ENCODE results near the gene GLIS2. TPM values are rescaled to one million over a fixed set of nuclear protein-coding genes. Genes with fewer than 3 reads are reported as not detected.

GLIS2 gene
- total RNA-seq, 1 experiment from 2014 or later: 0.71 TPM

- Histone ChIP-seq H3K4me3 (peak overlapping the region; percentile 44), H3K27me3 (replicated peaks) (no peaks in the 10 kb centered on the region), H3K4me1 (replicated peaks) (peaks cover 25% of the 10 kb centered on the region), H3K9me3 (replicated peaks) (peaks cover 4% of the 10 kb centered on the region; the same call in 1 of the 2 replicates), H3K36me3 (peaks cover 10% of the 10 kb centered on the region; the same call in 1 of the 2 replicates), H3K27ac (peak overlapping the region; percentile 67)
- peak; percentile 97 to 99 for DNase-seq (ENCODE audit: low read depth in 1 of 2, low spot score in 2 of 2)
Observed at GRCh38 chr16:4307215-4308037, 8.4 kb upstream of the GLIS2 start.

DNA sequence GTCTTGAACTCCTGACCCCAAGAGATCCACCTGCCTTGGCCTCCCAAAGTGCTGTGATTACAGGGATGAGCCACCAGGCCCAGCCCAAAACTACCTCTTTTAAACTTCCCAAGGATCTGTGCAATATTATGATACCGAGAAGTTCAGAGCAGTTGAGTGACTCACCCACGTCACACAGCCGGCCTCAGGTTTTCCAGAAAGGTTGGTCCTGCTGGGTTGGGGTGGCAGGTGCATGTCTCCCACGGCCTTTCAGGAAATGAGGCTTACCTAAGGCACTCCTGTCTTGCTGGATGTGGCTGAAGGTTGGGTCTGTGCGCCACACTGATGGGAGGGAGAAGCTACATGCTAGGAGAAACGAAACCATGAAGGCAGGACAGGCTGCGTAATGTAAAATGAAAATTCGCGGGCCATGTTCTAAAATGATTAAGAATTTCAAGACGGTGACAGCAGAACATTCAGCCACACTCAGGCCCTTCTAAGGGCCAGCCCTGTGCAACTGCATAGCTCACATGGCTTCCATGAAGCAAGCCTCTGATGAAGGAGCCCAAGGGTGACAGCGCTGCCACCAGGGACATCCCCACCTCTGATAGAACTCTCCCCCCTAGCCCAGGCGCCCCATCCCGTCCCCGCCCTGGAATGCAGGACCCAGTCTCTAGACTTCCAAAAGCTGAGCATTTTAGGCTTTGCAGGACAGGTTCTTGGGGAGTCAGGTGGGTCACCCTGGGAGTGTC lies 6.6 kb upstream of the GLIS2 start:
- Histone ChIP-seq H3K4me1 (replicated peaks) (peaks cover 25% of the 10 kb centered on the region), H3K36me3 (peaks cover 10% of the 10 kb centered on the region; the same call in 1 of the 2 replicates), H3K4me3 (no peak overlapping the region), H3K9me3 (replicated peaks) (peaks cover 4% of the 10 kb centered on the region; the same call in 1 of the 2 replicates), H3K27ac (no peak overlapping the region), H3K27me3 (replicated peaks) (no peaks in the 10 kb centered on the region)
- no peak for DNase-seq (ENCODE audit: low read depth in 1 of 2, low spot score in 2 of 2)

DNA sequence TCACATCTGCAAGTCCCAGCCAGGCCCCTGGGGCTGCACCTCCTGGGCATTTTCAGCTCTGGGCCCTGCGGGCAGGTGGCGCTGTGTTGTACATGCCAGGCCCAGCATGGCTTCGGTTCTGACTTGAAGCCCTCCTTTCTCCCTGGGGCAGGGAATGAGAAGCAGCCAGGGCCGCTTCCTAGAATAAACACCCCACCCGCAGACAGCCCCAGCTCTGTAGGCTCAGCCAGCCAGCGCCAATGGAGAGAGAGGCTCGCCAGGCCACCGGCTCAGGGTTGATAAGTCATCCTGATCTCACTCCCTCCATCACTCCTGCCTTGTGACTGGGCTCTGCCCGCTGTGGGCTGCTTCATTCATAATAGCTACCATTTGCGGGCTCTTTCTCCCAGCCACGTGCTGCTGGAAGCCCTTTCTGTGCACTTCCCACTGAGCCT lies 6.0 kb upstream of the GLIS2 start:
- DNase-seq (ENCODE audit: low read depth in 1 of 2, low spot score in 2 of 2): peak; percentile 91 to 96
- Histone ChIP-seq H3K27ac (peak overlapping the region; percentile 13; the same call in 1 of the 2 replicates), H3K27me3 (replicated peaks) (no peaks in the 10 kb centered on the region), H3K36me3 (peaks cover 10% of the 10 kb centered on the region; the same call in 1 of the 2 replicates), H3K4me1 (replicated peaks) (peaks cover 31% of the 10 kb centered on the region), H3K9me3 (replicated peaks) (peaks cover 4% of the 10 kb centered on the region; the same call in 1 of the 2 replicates), H3K4me3 (no peak overlapping the region)

DNA sequence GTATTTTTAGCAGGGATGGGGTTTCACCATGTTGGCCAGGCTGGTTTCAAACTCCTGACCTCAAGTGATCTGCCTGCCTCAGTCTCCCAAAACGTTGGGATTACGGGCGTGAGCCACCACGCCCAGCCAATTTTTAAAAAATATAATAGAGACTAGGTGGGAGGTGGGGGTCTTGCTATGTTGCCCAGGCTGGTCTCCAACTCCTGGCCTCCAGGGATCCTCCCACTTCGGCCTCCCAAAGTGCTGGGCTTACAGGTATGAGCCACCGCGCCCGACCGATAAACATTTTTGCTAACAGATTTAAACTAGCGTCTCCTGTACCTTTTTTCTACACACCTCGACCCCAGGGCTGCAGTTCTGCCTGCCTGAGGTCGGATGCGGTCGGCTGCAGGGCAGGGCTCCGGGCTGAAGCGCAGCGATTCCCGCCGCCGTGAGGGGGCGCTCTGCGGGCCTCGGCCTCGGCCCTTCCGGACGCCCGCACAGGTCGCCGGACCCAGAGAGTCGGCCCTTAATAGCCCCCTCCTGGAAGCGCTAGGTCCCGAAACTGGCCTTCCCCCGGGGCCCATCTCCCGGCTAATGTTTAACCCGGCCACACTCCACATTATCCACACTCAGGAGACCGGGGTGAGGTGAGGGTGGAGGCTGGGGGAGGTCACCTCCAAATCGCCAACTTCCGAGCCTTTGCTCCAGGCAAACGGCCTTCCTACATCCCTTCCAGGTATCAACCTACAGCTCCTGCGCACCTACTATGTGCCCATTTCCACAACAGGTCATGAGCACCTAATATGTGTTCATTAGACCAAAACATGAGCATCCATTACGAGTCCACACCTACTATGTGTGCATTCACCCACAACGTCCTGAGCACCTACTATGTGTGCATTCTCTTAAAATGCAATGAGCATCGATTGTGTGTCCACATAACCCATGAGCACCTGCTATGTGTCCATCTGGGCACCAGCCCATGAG lies 2.0 kb upstream of the GLIS2 start:
- Histone ChIP-seq H3K27me3 (replicated peaks) (no peaks in the 10 kb centered on the region), H3K36me3 (peaks cover 6% of the 10 kb centered on the region), H3K9me3 (replicated peaks) (no peaks in the 10 kb centered on the region), H3K4me3 (no peak overlapping the region), H3K27ac (no peak overlapping the region), H3K4me1 (replicated peaks) (peaks cover 37% of the 10 kb centered on the region)
- no peak for DNase-seq (ENCODE audit: low read depth in 1 of 2, low spot score in 2 of 2)

- Histone ChIP-seq H3K4me1 (replicated peaks) (peaks cover 37% of the 10 kb centered on the region), H3K4me3 (peak overlapping the region; percentile 67), H3K27ac (peak overlapping the region; percentile 56; the same call in 1 of the 2 replicates), H3K27me3 (replicated peaks) (no peaks in the 10 kb centered on the region), H3K9me3 (replicated peaks) (no peaks in the 10 kb centered on the region), H3K36me3 (peaks cover 6% of the 10 kb centered on the region)
- DNase-seq (ENCODE audit: low read depth in 1 of 2, low spot score in 2 of 2): no peak
Observed at GRCh38 chr16:4314532-4315185, 1.2 kb upstream of the GLIS2 start.

- peak overlapping the region; percentile 67 for H3K4me3 ChIP-seq
- H3K36me3 ChIP-seq: peaks cover 6% of the 10 kb centered on the region
- no peaks in the 10 kb centered on the region for H3K27me3 ChIP-seq (replicated peaks)
- H3K9me3 ChIP-seq (replicated peaks): no peaks in the 10 kb centered on the region
- H3K27ac ChIP-seq: no peak overlapping the region
- peak in 1 of 2 experiments; percentile 43 for DNase-seq (ENCODE audit: low read depth in 1 of 2, low spot score in 2 of 2)
- peaks cover 30% of the 10 kb centered on the region for H3K4me1 ChIP-seq (replicated peaks)
Observed at GRCh38 chr16:4316108-4316863, 419 bp downstream of the GLIS2 start.

- peaks cover 6% of the 10 kb centered on the region for H3K36me3 ChIP-seq
- peaks cover 30% of the 10 kb centered on the region for H3K4me1 ChIP-seq (replicated peaks)
- DNase-seq (ENCODE audit: low read depth in 1 of 2, low spot score in 2 of 2): peak in 1 of 2 experiments; percentile 42
- H3K4me3 ChIP-seq: peak overlapping the region; percentile 67
- no peaks in the 10 kb centered on the region for H3K9me3 ChIP-seq (replicated peaks)
- no peaks in the 10 kb centered on the region for H3K27me3 ChIP-seq (replicated peaks)
- no peak overlapping the region for H3K27ac ChIP-seq
Observed at GRCh38 chr16:4316864-4317531, 1.1 kb downstream of the GLIS2 start.

GRCh38 chr16:4317532-4318450 lies 1.9 kb downstream of the GLIS2 start:
- DNase-seq (ENCODE audit: low read depth in 1 of 2, low spot score in 2 of 2): no peak
- Histone ChIP-seq H3K27ac (no peak overlapping the region), H3K9me3 (replicated peaks) (no peaks in the 10 kb centered on the region)

GRCh38 chr16:4318451-4318910 lies 2.6 kb downstream of the GLIS2 start:
- Histone ChIP-seq H3K27ac (no peak overlapping the region), H3K27me3 (replicated peaks) (no peaks in the 10 kb centered on the region), H3K4me1 (replicated peaks) (peaks cover 30% of the 10 kb centered on the region), H3K4me3 (no peak overlapping the region), H3K9me3 (replicated peaks) (no peaks in the 10 kb centered on the region), H3K36me3 (peaks cover 6% of the 10 kb centered on the region)
- no peak for DNase-seq (ENCODE audit: low read depth in 1 of 2, low spot score in 2 of 2)

More at GRCh38 chr16:4317532-4318450, 1.9 kb downstream of the GLIS2 start:
- Histone ChIP-seq H3K27me3 (replicated peaks) (no peaks in the 10 kb centered on the region), H3K4me3 (no peak overlapping the region), H3K4me1 (replicated peaks) (peaks cover 30% of the 10 kb centered on the region), H3K36me3 (peaks cover 6% of the 10 kb centered on the region)

GRCh38 chr16:4318967-4319366 lies 3.1 kb downstream of the GLIS2 start:
- H3K4me3 ChIP-seq: no peak overlapping the region

More at GRCh38 chr16:4318967-4319366, 3.1 kb downstream of the GLIS2 start:
- peaks cover 31% of the 10 kb centered on the region for H3K4me1 ChIP-seq (replicated peaks)
- H3K27me3 ChIP-seq (replicated peaks): no peaks in the 10 kb centered on the region
- DNase-seq (ENCODE audit: low read depth in 1 of 2, low spot score in 2 of 2): no peak
- H3K9me3 ChIP-seq (replicated peaks): no peaks in the 10 kb centered on the region
- H3K27ac ChIP-seq: no peak overlapping the region
- peaks cover 6% of the 10 kb centered on the region for H3K36me3 ChIP-seq
